Measurements from ENCODE around the gene ZNF214. TPM values are rescaled to one million over a fixed set of nuclear protein-coding genes. Genes with fewer than 3 reads are reported as not detected.

The ZNF214 gene
- total RNA-seq, 1 donor from 2014 or later: not detected

DNA sequence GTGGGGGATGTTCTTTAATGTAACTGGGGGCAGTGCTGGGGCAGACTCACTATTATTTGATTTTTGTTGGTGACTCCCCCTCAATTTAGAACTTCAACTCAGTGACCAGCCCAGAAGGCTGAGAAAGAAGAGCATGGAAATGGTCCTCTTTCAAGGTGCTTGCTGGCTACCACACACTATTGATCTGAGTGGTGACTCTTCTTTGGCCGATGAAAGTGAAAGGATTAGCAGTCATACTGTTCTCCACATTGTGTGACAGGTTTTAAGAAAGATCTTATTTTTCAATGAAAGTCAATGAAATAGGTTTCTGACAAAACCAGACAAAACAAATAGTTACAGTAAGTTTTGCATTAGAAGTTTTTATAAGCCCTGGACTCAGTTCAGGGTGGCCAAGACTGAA is 30.0 kb upstream of the ZNF214 start:
- intact Hi-C loops (cut with micrococcal nuclease): no loop called here
- no peak overlapping the region for H3K27ac Mint-ChIP-seq

DNA sequence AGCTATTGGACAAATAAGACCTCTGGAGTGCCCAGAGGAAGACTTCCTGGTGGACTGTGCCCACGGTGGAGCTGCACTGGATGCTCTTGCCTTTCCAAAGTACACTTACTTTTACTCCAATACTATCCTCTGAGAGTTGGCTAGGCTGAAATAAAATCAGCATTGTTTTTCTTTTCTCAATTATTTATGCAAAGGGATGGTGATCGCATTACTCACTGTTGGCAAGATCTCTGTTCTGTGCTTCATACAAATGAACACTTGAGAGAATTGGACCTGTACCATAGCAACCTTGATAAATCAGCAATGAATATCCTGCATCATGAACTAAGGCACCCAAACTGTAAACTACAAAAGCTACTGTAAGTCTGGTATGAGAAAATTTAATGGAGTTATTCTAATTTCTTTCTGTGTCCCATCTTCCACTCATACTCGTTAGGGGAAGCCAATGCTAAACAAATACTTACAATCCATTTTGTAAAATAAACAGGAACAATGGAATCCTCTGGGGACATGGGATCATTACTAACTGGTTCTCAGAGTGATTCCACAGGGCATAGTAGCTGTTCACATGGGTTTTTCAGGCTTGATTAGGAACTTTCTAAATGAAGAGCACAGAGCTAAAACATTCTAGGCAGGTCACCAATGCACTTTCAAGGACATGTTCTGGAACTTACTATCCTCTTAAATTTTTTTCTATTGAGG is 26.5 kb upstream of the ZNF214 start:
- no peak overlapping the region for H3K27ac Mint-ChIP-seq
- ATAC-seq (ENCODE audit: low read depth): no peak
- CTCF ChIA-PET: no interaction called here
- H3K4me1 Mint-ChIP-seq: no peaks in the 10 kb centered on the region
- POLR2A ChIA-PET: no interaction called here
- intact Hi-C loops (cut with micrococcal nuclease): no loop called here
- H3K27me3 Mint-ChIP-seq: no peaks in the 10 kb centered on the region
- TF ChIP-seq, protein P1, sequence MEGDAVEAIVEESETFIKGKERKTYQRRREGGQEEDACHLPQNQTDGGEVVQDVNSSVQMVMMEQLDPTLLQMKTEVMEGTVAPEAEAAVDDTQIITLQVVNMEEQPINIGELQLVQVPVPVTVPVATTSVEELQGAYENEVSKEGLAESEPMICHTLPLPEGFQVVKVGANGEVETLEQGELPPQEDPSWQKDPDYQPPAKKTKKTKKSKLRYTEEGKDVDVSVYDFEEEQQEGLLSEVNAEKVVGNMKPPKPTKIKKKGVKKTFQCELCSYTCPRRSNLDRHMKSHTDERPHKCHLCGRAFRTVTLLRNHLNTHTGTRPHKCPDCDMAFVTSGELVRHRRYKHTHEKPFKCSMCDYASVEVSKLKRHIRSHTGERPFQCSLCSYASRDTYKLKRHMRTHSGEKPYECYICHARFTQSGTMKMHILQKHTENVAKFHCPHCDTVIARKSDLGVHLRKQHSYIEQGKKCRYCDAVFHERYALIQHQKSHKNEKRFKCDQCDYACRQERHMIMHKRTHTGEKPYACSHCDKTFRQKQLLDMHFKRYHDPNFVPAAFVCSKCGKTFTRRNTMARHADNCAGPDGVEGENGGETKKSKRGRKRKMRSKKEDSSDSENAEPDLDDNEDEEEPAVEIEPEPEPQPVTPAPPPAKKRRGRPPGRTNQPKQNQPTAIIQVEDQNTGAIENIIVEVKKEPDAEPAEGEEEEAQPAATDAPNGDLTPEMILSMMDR (IDR thresholded peaks at IDR 0.05): no peak
- H3K36me3 Mint-ChIP-seq (ENCODE audit: low read depth): no peaks in the 10 kb centered on the region
- no peak for DNase-seq
- no peak overlapping the region for H3K4me3 Mint-ChIP-seq
- no peaks in the 10 kb centered on the region for H3K9me3 Mint-ChIP-seq

More for the DNA sequence above, 30.0 kb upstream of the ZNF214 start:
- TF ChIP-seq, protein P1 (IDR thresholded peaks at IDR 0.05): no peak
- no peak for ATAC-seq (ENCODE audit: low read depth)
- no peaks in the 10 kb centered on the region for H3K4me1 Mint-ChIP-seq
- H3K36me3 Mint-ChIP-seq (ENCODE audit: low read depth): no peaks in the 10 kb centered on the region
- no peak overlapping the region for H3K4me3 Mint-ChIP-seq
- POLR2A ChIA-PET: no interaction called here
- no peak for DNase-seq
- CTCF ChIA-PET: no interaction called here
- H3K27me3 Mint-ChIP-seq: no peaks in the 10 kb centered on the region
- no peaks in the 10 kb centered on the region for H3K9me3 Mint-ChIP-seq

DNA sequence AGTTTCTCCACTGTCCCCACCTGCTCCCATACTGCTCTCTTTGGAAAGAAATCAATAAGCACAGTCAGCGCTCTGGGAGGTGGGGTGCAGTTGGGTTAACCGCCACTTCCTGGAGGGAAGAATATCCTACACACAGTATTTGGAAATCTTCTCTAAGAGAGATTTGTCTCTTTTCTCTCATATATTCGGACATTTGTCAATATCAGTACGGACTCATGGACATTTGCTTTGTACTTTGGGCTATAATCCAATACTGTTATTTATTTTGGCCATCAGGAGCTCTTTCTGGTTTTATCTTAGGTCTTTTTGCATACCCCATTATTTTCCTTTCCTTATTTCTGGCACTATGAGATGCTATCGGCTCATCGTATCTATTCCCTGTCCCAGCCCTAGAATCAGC is 13.9 kb upstream of the ZNF214 start:
- TF ChIP-seq, protein P1 (IDR thresholded peaks at IDR 0.05): no peak
- DNase-seq (no peak), ATAC-seq (ENCODE audit: low read depth) (no peak)
- Mint-ChIP-seq H3K9me3 (no peaks in the 10 kb centered on the region), H3K4me3 (no peak overlapping the region), H3K27me3 (peaks cover 6% of the 10 kb centered on the region), H3K4me1 (no peaks in the 10 kb centered on the region), H3K36me3 (ENCODE audit: low read depth) (no peaks in the 10 kb centered on the region), H3K27ac (no peak overlapping the region)
- intact Hi-C loops (cut with micrococcal nuclease): no loop called here
- ChIA-PET CTCF (no interaction called here), POLR2A (no interaction called here)

DNA sequence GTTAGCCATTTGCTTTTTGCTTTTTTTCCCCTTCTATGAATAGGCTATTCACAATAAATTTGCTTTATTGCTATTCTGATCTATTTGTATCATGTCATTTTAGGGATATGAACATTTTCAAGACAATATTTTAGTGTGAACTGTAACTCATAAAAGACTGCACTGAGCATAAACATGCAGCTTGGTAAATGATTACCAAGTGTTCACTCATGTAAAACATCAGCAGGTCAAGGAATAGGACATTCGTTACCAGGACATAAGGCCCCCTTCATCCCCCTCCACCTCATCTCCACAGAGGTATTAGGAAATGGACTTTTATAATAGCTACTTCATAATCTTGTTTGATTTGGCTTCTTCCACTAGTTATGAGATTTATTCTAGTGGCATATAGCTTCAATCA is 12.5 kb upstream of the ZNF214 start:
- TF ChIP-seq, protein P1 (IDR thresholded peaks at IDR 0.05): no peak
- no peaks in the 10 kb centered on the region for H3K9me3 Mint-ChIP-seq
- intact Hi-C loops (cut with micrococcal nuclease): no loop called here
- CTCF ChIA-PET: no interaction called here
- no peaks in the 10 kb centered on the region for H3K4me1 Mint-ChIP-seq
- DNase-seq (no peak), ATAC-seq (ENCODE audit: low read depth) (no peak)
- H3K27me3 Mint-ChIP-seq: peaks cover 6% of the 10 kb centered on the region
- H3K27ac Mint-ChIP-seq: no peak overlapping the region
- H3K4me3 Mint-ChIP-seq: no peak overlapping the region
- no peaks in the 10 kb centered on the region for H3K36me3 Mint-ChIP-seq (ENCODE audit: low read depth)
- POLR2A ChIA-PET: no interaction called here

DNA sequence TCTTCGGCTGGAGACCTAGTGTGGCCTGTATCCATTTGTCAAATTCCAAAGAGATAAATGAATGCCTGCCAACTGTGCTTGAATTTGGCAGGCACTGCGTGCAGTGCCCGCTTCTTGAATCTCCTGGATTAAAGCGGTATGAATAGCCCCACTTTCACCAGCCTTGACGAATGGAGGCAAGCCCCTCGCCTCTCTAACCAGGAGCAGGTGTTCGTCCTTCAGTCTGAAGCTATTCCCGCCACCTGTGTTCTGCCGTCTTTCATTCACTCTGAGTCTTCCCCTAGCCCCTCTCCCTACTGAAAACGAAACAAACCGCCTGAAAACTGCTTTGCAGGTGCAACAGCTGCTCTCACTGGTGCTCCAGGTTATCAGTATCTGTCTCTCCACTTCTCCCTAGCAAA is 11.3 kb upstream of the ZNF214 start:
- intact Hi-C loops (cut with micrococcal nuclease): no loop called here
- ATAC-seq (ENCODE audit: low read depth) (no peak), DNase-seq (no peak)
- CTCF ChIA-PET: no interaction called here
- no peaks in the 10 kb centered on the region for H3K4me1 Mint-ChIP-seq
- H3K9me3 Mint-ChIP-seq: no peaks in the 10 kb centered on the region
- TF ChIP-seq, protein P1 (IDR thresholded peaks at IDR 0.05): no peak
- no peaks in the 10 kb centered on the region for H3K36me3 Mint-ChIP-seq (ENCODE audit: low read depth)
- no peak overlapping the region for H3K4me3 Mint-ChIP-seq
- no peak overlapping the region for H3K27ac Mint-ChIP-seq
- peaks cover 6% of the 10 kb centered on the region for H3K27me3 Mint-ChIP-seq
- POLR2A ChIA-PET: no interaction called here
